ENCODE results near the gene U2AF1L4.
"Not testable (repeated sequence)": the region's sequence is repeated elsewhere in the genome, so short reads cannot be mapped to it uniquely, and the experiment has no call there.

The U2AF1L4 gene

GRCh38 chr19:35725216-35725861 lies 19.9 kb downstream of the U2AF1L4 start:
- Histone ChIP-seq H3K36me3 (peaks cover 92 to 100% (median 100%) of the 10 kb centered on the region in 3 donors), H3K4me3 (no peak overlapping the region), H3K4me1 (peaks cover 0 to 8% (median 0%) of the 10 kb centered on the region in 4 donors), H3K9me3 (no peaks in the 10 kb centered on the region), H3K27me3 (no peaks in the 10 kb centered on the region), H3K27ac (no peak overlapping the region)
- intact Hi-C loops (cut with DNase I; ENCODE audit: low total_unique reads) = no loop called here
- TF ChIP-seq, protein P1, sequence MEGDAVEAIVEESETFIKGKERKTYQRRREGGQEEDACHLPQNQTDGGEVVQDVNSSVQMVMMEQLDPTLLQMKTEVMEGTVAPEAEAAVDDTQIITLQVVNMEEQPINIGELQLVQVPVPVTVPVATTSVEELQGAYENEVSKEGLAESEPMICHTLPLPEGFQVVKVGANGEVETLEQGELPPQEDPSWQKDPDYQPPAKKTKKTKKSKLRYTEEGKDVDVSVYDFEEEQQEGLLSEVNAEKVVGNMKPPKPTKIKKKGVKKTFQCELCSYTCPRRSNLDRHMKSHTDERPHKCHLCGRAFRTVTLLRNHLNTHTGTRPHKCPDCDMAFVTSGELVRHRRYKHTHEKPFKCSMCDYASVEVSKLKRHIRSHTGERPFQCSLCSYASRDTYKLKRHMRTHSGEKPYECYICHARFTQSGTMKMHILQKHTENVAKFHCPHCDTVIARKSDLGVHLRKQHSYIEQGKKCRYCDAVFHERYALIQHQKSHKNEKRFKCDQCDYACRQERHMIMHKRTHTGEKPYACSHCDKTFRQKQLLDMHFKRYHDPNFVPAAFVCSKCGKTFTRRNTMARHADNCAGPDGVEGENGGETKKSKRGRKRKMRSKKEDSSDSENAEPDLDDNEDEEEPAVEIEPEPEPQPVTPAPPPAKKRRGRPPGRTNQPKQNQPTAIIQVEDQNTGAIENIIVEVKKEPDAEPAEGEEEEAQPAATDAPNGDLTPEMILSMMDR (IDR thresholded peaks at IDR 0.05) = no peak
- DNase-seq = no peak

DNA sequence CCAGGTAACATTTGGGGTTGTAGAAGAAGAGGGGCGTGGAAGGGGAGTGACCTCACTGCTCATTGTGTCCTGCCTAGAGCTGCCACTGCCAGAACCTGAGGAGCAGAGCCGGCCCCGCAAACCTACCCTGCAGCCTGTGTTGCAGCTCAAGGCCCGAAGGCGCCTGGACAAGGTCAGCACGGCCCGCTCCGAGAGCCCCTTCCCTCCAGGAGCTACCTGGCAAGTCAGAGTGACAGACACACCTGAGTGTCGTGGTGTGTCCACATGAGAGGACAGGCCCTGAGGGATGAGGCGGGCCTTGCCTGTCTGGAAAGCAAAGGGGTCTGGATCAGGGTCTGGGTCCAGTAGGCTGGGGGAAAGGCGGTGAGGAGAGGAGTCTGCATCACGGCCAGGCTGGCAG lies 20.7 kb downstream of the U2AF1L4 start:
- TF ChIP-seq, protein P1 (IDR thresholded peaks at IDR 0.05) = no peak
- Histone ChIP-seq H3K4me3 (no peak overlapping the region), H3K36me3 (peaks cover 84 to 100% (median 93%) of the 10 kb centered on the region in 3 donors), H3K9me3 (no peaks in the 10 kb centered on the region), H3K27ac (no peak overlapping the region), H3K4me1 (peaks cover 0 to 14% (median 4%) of the 10 kb centered on the region in 4 donors), H3K27me3 (no peaks in the 10 kb centered on the region)
- no peak for DNase-seq
- intact Hi-C loops (cut with DNase I; ENCODE audit: low total_unique reads) = no loop called here

- DNase-seq; intact Hi-C loops (cut with DNase I; ENCODE audit: low total_unique reads); H3K27me3 ChIP-seq; H3K4me3 ChIP-seq; H3K9me3 ChIP-seq; H3K27ac ChIP-seq: not testable (repeated sequence)
- H3K4me1 ChIP-seq = peaks cover 0 to 19% (median 9%) of the 10 kb centered on the region in 4 donors
- peaks cover 80 to 98% (median 89%) of the 10 kb centered on the region in 3 donors for H3K36me3 ChIP-seq
Measured at GRCh38 chr19:35724132-35724531, 21.1 kb downstream of the U2AF1L4 start.

- Histone ChIP-seq H3K36me3 (peaks cover 75 to 94% (median 84%) of the 10 kb centered on the region in 3 donors), H3K27me3 (no peaks in the 10 kb centered on the region), H3K4me1 (peaks cover 0 to 23% (median 13%) of the 10 kb centered on the region in 4 donors), H3K4me3 (no peak overlapping the region), H3K27ac (no peak overlapping the region), H3K9me3 (no peaks in the 10 kb centered on the region)
- DNase-seq = no peak
- intact Hi-C loops (cut with DNase I; ENCODE audit: low total_unique reads) = no loop called here
- TF ChIP-seq, protein P1 (IDR thresholded peaks at IDR 0.05) = no peak
Measured at GRCh38 chr19:35723671-35724070, 21.5 kb downstream of the U2AF1L4 start.

GRCh38 chr19:35722897-35723296 lies 22.3 kb downstream of the U2AF1L4 start:
- Histone ChIP-seq H3K4me1 (peaks cover 0 to 25% (median 15%) of the 10 kb centered on the region in 4 donors), H3K9me3 (no peaks in the 10 kb centered on the region), H3K36me3 (peaks cover 68 to 86% (median 76%) of the 10 kb centered on the region in 3 donors), H3K27ac (no peak overlapping the region), H3K4me3 (no peak overlapping the region), H3K27me3 (no peaks in the 10 kb centered on the region)
- DNase-seq = no peak
- TF ChIP-seq, protein P1 (IDR thresholded peaks at IDR 0.05) = no peak
- intact Hi-C loops (cut with DNase I; ENCODE audit: low total_unique reads) = no loop called here

- H3K4me1 ChIP-seq = peaks cover 0 to 25% (median 15%) of the 10 kb centered on the region in 4 donors
Measured at GRCh38 chr19:35722461-35722860, 22.8 kb downstream of the U2AF1L4 start.

More at GRCh38 chr19:35722461-35722860, 22.8 kb downstream of the U2AF1L4 start:
- no peak for DNase-seq
- Histone ChIP-seq H3K27ac (no peak overlapping the region), H3K4me3 (no peak overlapping the region), H3K36me3 (peaks cover 63 to 82% (median 72%) of the 10 kb centered on the region in 3 donors), H3K27me3 (no peaks in the 10 kb centered on the region), H3K9me3 (no peaks in the 10 kb centered on the region)
- TF ChIP-seq, protein P1 (IDR thresholded peaks at IDR 0.05) = no peak
- intact Hi-C loops (cut with DNase I; ENCODE audit: low total_unique reads) = no loop called here

Measured in tibial artery (tissue), 4 donors.